GM18520 (cell line): ENCODE data around the gene RGS4.

Experiments used
- ATAC-seq: cut with Tn5 transposase; IDR thresholded peaks from one replicate; pipeline ENCODE4 v1.9.1; 2021; ENCODE audit not compliant: unreplicated experiment

Gene RGS4

GRCh38 chr1:163094589-163094988 lies 25.4 kb downstream of the RGS4 start:
- no peak for ATAC-seq

DNA sequence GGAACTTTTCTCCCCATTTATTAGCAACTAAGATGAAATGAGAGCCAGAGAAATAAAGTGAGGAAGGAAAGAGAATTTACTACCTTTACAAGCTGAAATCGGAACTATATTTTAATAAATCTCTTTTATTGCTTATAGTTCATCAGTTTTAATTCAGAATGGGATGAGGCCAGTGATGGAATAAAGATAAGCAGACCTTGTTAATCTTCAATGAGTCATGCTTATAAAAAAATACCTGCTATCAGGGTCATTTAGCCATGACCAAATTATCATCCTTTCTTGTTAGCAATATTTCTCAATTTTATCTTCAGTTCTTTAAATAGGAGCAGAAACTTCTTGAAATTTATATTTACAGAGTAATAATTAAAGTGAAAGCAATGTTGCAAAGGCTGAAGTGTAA lies 26.1 kb downstream of the RGS4 start:
- no peak for ATAC-seq

DNA sequence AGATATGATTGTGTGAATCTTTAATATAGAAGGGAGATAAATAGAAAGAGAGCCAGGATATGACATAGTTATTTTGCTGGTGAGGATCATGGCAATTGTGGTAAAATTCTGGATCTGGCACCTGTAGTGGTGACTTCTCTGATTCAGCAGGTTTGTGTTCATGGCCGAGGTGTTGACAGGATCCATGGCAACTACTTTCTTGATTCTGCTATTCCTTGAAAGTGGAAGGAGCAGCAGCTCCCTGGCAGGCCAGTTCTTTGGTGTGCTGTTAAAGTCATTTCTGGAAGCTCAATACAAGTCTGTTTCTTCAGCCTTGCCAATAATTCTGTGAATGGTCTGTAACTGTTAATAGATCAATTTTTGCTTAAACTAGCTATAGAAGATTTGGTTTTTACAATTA lies 33.4 kb downstream of the RGS4 start:
- no peak for ATAC-seq

- ATAC-seq: no peak
Measured at GRCh38 chr1:163104385-163105099, 35.4 kb downstream of the RGS4 start.

GRCh38 chr1:163106364-163106987 lies 37.3 kb downstream of the RGS4 start:
- no peak for ATAC-seq

- no peak for ATAC-seq
Measured at GRCh38 chr1:163107655-163108054, 38.5 kb downstream of the RGS4 start.

GRCh38 chr1:163115887-163116286 lies 46.7 kb downstream of the RGS4 start:
- ATAC-seq: no peak

GRCh38 chr1:163119707-163120106 lies 50.5 kb downstream of the RGS4 start:
- no peak for ATAC-seq

GRCh38 chr1:163120372-163120771 lies 51.2 kb downstream of the RGS4 start:
- no peak for ATAC-seq

GRCh38 chr1:163124812-163125211 lies 55.7 kb downstream of the RGS4 start:
- no peak for ATAC-seq
